Neural cell (in vitro differentiated cells): Measurements from ENCODE around the gene ANO4.

Source experiments
- EZH2 ChIP-seq: fragments of 200-600, 300-800 bp; shearing (Covaris generic), sonication (generic); IDR thresholded peaks from 2 replicates; pipeline ENCODE4 v1.6.1; 2014; ENCODE audit warnings: antibody characterized with exemption, low read length, borderline replicate concordance, mild to moderate bottlenecking; ENCODE audit not compliant: insufficient read depth, poor library complexity, severe bottlenecking
- SMC3 ChIP-seq: fragments of 450-650 bp; conservative IDR thresholded peaks from 2 replicates; pipeline ENCODE4 v1.6.1; 2014; ENCODE audit warnings: antibody characterized with exemption, mild to moderate bottlenecking, moderate library complexity; ENCODE audit not compliant: poor library complexity
- TAF1 ChIP-seq: IDR thresholded peaks from 2 replicates; pipeline ENCODE4 v1.6.1; 2012; ENCODE audit warnings: low read depth
- TF ChIP-seq, protein P1 (sequence below): fragments of 450-650 bp; IDR thresholded peaks from 2 replicates; pipeline ENCODE4 v1.5.1; 2014; ENCODE audit warnings: antibody characterized with exemption, mild to moderate bottlenecking, moderate library complexity; ENCODE audit not compliant: poor library complexity, severe bottlenecking
- TF ChIP-seq, protein P2 (sequence below): IDR thresholded peaks from 2 replicates; pipeline ENCODE4 v1.6.1; 2012; ENCODE audit warnings: borderline replicate concordance

DNA sequence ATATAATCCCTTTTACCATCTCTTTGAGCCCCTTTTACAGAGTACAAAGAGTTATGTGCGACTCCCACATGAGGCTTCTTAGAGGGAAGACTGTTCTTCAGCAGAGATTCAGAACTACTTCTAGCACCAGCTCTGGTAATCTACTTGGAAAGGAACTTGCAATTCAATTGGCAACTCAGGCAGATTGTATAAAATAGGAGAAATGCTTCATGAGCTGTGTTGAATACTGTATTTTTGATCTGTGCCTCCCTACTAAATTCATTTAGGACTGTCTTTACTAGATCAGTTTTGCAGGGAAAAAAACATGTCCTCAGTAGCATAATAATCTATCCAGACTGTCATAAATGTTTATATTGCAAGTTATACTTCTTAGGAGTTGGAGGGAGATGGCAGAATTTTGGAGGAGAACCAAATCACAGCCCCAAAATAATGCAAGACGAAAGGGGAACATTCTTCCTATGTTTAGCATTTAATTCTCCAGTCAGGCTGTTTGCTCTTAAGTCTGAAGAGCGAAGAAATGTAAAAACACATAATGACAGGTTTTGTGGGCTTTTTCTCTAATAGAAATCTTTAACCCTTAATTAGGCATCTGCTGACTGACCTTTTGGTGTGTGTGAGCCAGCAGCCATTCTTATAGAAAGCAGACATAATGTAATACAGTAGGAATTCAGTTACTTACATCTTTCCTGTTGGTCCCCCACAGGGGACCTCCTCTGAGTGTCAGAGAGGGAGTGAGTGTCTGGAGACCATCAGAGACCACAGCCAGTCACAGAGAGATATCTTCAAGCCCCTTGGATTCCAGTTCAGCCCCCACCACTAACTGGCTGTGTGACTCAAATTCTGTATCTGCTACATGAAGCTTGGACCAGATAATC is 3.9 kb downstream of the ANO4 start:
- no peak for TF ChIP-seq TAF1
- TF ChIP-seq, protein P1, sequence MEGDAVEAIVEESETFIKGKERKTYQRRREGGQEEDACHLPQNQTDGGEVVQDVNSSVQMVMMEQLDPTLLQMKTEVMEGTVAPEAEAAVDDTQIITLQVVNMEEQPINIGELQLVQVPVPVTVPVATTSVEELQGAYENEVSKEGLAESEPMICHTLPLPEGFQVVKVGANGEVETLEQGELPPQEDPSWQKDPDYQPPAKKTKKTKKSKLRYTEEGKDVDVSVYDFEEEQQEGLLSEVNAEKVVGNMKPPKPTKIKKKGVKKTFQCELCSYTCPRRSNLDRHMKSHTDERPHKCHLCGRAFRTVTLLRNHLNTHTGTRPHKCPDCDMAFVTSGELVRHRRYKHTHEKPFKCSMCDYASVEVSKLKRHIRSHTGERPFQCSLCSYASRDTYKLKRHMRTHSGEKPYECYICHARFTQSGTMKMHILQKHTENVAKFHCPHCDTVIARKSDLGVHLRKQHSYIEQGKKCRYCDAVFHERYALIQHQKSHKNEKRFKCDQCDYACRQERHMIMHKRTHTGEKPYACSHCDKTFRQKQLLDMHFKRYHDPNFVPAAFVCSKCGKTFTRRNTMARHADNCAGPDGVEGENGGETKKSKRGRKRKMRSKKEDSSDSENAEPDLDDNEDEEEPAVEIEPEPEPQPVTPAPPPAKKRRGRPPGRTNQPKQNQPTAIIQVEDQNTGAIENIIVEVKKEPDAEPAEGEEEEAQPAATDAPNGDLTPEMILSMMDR, result no peak
- TF ChIP-seq EZH2, result no peak
- TF ChIP-seq, protein P2, sequence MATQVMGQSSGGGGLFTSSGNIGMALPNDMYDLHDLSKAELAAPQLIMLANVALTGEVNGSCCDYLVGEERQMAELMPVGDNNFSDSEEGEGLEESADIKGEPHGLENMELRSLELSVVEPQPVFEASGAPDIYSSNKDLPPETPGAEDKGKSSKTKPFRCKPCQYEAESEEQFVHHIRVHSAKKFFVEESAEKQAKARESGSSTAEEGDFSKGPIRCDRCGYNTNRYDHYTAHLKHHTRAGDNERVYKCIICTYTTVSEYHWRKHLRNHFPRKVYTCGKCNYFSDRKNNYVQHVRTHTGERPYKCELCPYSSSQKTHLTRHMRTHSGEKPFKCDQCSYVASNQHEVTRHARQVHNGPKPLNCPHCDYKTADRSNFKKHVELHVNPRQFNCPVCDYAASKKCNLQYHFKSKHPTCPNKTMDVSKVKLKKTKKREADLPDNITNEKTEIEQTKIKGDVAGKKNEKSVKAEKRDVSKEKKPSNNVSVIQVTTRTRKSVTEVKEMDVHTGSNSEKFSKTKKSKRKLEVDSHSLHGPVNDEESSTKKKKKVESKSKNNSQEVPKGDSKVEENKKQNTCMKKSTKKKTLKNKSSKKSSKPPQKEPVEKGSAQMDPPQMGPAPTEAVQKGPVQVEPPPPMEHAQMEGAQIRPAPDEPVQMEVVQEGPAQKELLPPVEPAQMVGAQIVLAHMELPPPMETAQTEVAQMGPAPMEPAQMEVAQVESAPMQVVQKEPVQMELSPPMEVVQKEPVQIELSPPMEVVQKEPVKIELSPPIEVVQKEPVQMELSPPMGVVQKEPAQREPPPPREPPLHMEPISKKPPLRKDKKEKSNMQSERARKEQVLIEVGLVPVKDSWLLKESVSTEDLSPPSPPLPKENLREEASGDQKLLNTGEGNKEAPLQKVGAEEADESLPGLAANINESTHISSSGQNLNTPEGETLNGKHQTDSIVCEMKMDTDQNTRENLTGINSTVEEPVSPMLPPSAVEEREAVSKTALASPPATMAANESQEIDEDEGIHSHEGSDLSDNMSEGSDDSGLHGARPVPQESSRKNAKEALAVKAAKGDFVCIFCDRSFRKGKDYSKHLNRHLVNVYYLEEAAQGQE, result no peak
- TF ChIP-seq SMC3, result no peak
